Fibroblast of skin of abdomen (primary cell): ENCODE measurements around the gene ROR1.
A peak's percentile ranks its signal among the peaks of the same experiment; 100 is the strongest.

Experiments used
- DNase-seq: peaks from one replicate; pipeline ENCODE4 v3.0.0-alpha.2; 2013

The ROR1 gene

GRCh38 chr1:63940440-63940839 is 166.6 kb downstream of the ROR1 start:
- no peak for DNase-seq

GRCh38 chr1:63943393-63943792 is 169.6 kb downstream of the ROR1 start:
- DNase-seq = no peak

- no peak for DNase-seq
Measured at GRCh38 chr1:63945943-63946342, 172.1 kb downstream of the ROR1 start.

GRCh38 chr1:63946866-63947491 is 173.2 kb downstream of the ROR1 start:
- no peak for DNase-seq

- no peak for DNase-seq
Measured at GRCh38 chr1:63947904-63948303, 174.1 kb downstream of the ROR1 start.

GRCh38 chr1:63950023-63950422 is 176.2 kb downstream of the ROR1 start:
- DNase-seq = no peak

- no peak for DNase-seq
Measured at GRCh38 chr1:63951059-63951946, 177.5 kb downstream of the ROR1 start.

- no peak for DNase-seq
Measured at GRCh38 chr1:63954187-63954586, 180.4 kb downstream of the ROR1 start.

GRCh38 chr1:63955370-63956145 is 181.7 kb downstream of the ROR1 start:
- peak; percentile 12 for DNase-seq

- no peak for DNase-seq
Measured at GRCh38 chr1:63958556-63958955, 184.7 kb downstream of the ROR1 start.

- DNase-seq = no peak
Measured at GRCh38 chr1:63960326-63960725, 186.5 kb downstream of the ROR1 start.

GRCh38 chr1:63966016-63966415 is 192.2 kb downstream of the ROR1 start:
- no peak for DNase-seq

- DNase-seq = peak; percentile 76
Measured at GRCh38 chr1:63967901-63968300, 194.1 kb downstream of the ROR1 start.

GRCh38 chr1:63968663-63969440 is 195.0 kb downstream of the ROR1 start:
- DNase-seq = peak; percentile 62

GRCh38 chr1:63969441-63969901 is 195.7 kb downstream of the ROR1 start:
- DNase-seq = no peak

GRCh38 chr1:63971557-63971956 is 197.7 kb downstream of the ROR1 start:
- DNase-seq = no peak

- DNase-seq = no peak
Measured at GRCh38 chr1:63973005-63973419, 199.2 kb downstream of the ROR1 start.

- no peak for DNase-seq
Measured at GRCh38 chr1:63974966-63975365, 201.1 kb downstream of the ROR1 start.

GRCh38 chr1:63975481-63975880 is 201.7 kb downstream of the ROR1 start:
- DNase-seq = no peak

GRCh38 chr1:63976006-63976405 is 202.2 kb downstream of the ROR1 start:
- DNase-seq = no peak

GRCh38 chr1:63977466-63977865 is 203.6 kb downstream of the ROR1 start:
- DNase-seq = no peak

GRCh38 chr1:63980740-63981407 is 207.1 kb downstream of the ROR1 start:
- no peak for DNase-seq
